ENCODE results near the gene EXOC4.

Gene EXOC4

DNA sequence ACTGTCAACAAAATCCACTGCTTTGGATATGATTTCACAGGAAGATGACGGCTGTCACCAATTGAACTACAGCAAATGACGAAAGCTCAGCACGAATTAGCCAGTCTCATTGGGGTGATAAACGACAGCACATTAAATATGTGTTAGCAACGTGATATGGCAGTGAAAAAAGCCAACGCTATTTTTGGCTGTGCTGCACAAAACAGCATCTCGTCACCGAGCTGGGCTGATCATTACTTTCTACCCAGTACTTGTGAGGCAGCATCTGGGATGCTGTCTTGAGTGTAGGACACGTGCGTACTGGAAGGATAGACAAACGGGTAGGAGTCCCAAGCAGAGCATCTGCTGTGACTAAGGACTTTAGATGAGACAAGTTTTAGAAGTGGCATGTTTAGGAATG lies 138.3 kb downstream of the EXOC4 start:
- Histone ChIP-seq H3K27ac (ENCODE audit: low read depth, low read length, poor library complexity, severe bottlenecking) (no peak overlapping the region), H3K4me2 (ENCODE audit: low read length) (no peak overlapping the region), H3K9me2 (ENCODE audit: low read depth, low read length) (no peaks in the 10 kb centered on the region), H3K4me1 (ENCODE audit: insufficient read depth, low read length, severe bottlenecking) (peaks cover 16% of the 10 kb centered on the region), H3K9me3 (ENCODE audit: low read length) (no peaks in the 10 kb centered on the region), H3K9ac (ENCODE audit: low read length) (no peak overlapping the region), H3K79me2 (ENCODE audit: insufficient read depth, low read length) (no peaks in the 10 kb centered on the region), H3K4me3 (ENCODE audit: low read depth, low read length, poor library complexity, severe bottlenecking) (no peak overlapping the region), H3F3A (ENCODE audit: insufficient read depth, low read length) (no peaks in the 10 kb centered on the region; the same call in 1 of the 2 replicates), H4K20me1 (ENCODE audit: insufficient read depth, low read length) (no peaks in the 10 kb centered on the region), H3K36me3 (ENCODE audit: insufficient read depth, low read length) (no peaks in the 10 kb centered on the region), H2AFZ (ENCODE audit: low read length) (no peak overlapping the region), H3K27me3 (ENCODE audit: insufficient read depth, low read length) (no peaks in the 10 kb centered on the region)
- TF ChIP-seq EZH2 (IDR thresholded peaks at IDR 0.05; ENCODE audit: borderline replicate concordance, low read length), result no peak
- TF ChIP-seq, protein P1, sequence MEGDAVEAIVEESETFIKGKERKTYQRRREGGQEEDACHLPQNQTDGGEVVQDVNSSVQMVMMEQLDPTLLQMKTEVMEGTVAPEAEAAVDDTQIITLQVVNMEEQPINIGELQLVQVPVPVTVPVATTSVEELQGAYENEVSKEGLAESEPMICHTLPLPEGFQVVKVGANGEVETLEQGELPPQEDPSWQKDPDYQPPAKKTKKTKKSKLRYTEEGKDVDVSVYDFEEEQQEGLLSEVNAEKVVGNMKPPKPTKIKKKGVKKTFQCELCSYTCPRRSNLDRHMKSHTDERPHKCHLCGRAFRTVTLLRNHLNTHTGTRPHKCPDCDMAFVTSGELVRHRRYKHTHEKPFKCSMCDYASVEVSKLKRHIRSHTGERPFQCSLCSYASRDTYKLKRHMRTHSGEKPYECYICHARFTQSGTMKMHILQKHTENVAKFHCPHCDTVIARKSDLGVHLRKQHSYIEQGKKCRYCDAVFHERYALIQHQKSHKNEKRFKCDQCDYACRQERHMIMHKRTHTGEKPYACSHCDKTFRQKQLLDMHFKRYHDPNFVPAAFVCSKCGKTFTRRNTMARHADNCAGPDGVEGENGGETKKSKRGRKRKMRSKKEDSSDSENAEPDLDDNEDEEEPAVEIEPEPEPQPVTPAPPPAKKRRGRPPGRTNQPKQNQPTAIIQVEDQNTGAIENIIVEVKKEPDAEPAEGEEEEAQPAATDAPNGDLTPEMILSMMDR (IDR thresholded peaks at IDR 0.05; ENCODE audit: low read length), result no peak

DNA sequence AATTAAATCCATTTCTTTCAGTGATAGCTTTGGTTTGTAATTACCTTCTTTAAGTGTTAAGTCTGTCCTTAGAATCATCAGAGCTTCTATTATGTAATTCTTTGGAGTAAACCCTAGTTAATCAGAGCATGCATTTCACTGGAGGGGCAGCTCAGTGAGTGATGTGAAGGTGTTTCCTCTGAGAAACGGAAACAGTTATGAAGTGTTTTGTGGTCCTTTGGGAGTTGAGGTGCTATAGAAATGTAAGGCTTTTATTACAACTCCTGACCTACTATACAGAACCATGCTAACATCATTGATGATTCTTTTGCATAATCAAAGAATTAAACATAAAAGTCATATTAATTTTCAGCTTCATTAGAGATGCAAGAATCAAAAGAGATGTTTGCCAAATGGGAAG lies 141.5 kb downstream of the EXOC4 start:
- H3K9me2 ChIP-seq (ENCODE audit: low read depth, low read length), result no peaks in the 10 kb centered on the region
- TF ChIP-seq EZH2 (IDR thresholded peaks at IDR 0.05; ENCODE audit: borderline replicate concordance, low read length), result no peak
- TF ChIP-seq, protein P1 (IDR thresholded peaks at IDR 0.05; ENCODE audit: low read length), result no peak
- H3K27me3 ChIP-seq (ENCODE audit: insufficient read depth, low read length), result no peaks in the 10 kb centered on the region
- no peaks in the 10 kb centered on the region for H3K79me2 ChIP-seq (ENCODE audit: insufficient read depth, low read length)
- H3K9ac ChIP-seq (ENCODE audit: low read length), result no peak overlapping the region
- H2AFZ ChIP-seq (ENCODE audit: low read length), result no peak overlapping the region
- H3K4me1 ChIP-seq (ENCODE audit: insufficient read depth, low read length, severe bottlenecking), result peaks cover 16% of the 10 kb centered on the region
- no peaks in the 10 kb centered on the region for H3K36me3 ChIP-seq (ENCODE audit: insufficient read depth, low read length)
- H3K4me2 ChIP-seq (ENCODE audit: low read length), result no peak overlapping the region
- no peaks in the 10 kb centered on the region for H3K9me3 ChIP-seq (ENCODE audit: low read length)
- no peak overlapping the region for H3K27ac ChIP-seq (ENCODE audit: low read depth, low read length, poor library complexity, severe bottlenecking)
- H4K20me1 ChIP-seq (ENCODE audit: insufficient read depth, low read length), result no peaks in the 10 kb centered on the region
- no peak overlapping the region for H3K4me3 ChIP-seq (ENCODE audit: low read depth, low read length, poor library complexity, severe bottlenecking)
- no peaks in the 10 kb centered on the region; the same call in 1 of the 2 replicates for H3F3A ChIP-seq (ENCODE audit: insufficient read depth, low read length)

DNA sequence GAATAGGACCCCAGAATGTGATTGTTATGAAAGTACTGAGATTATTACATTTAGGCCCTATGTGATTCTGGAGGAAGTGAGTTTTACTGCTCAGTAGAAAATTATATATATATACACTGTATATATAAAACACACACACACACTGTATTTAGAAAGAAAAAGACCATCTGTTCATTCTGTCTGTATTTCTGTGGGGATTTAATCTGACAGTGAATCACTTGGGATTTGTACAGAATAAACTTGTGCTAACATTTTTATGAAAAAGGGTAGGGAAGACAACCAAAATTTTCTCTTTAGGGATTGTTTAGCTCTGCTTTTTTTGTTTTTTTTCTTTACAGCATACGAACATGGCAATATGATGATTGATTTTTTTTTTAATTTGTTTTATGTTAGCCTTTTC lies 142.7 kb downstream of the EXOC4 start:
- H3F3A ChIP-seq (ENCODE audit: insufficient read depth, low read length), result no peaks in the 10 kb centered on the region; the same call in 1 of the 2 replicates
- H3K4me1 ChIP-seq (ENCODE audit: insufficient read depth, low read length, severe bottlenecking), result peaks cover 16% of the 10 kb centered on the region
- H4K20me1 ChIP-seq (ENCODE audit: insufficient read depth, low read length), result no peaks in the 10 kb centered on the region
- H3K79me2 ChIP-seq (ENCODE audit: insufficient read depth, low read length), result no peaks in the 10 kb centered on the region
- H3K36me3 ChIP-seq (ENCODE audit: insufficient read depth, low read length), result no peaks in the 10 kb centered on the region
- H3K27me3 ChIP-seq (ENCODE audit: insufficient read depth, low read length), result no peaks in the 10 kb centered on the region
- H2AFZ ChIP-seq (ENCODE audit: low read length), result no peak overlapping the region
- TF ChIP-seq, protein P1 (IDR thresholded peaks at IDR 0.05; ENCODE audit: low read length), result no peak
- TF ChIP-seq EZH2 (IDR thresholded peaks at IDR 0.05; ENCODE audit: borderline replicate concordance, low read length), result no peak
- no peaks in the 10 kb centered on the region for H3K9me2 ChIP-seq (ENCODE audit: low read depth, low read length)
- no peak overlapping the region for H3K27ac ChIP-seq (ENCODE audit: low read depth, low read length, poor library complexity, severe bottlenecking)
- no peak overlapping the region for H3K9ac ChIP-seq (ENCODE audit: low read length)
- no peak overlapping the region for H3K4me3 ChIP-seq (ENCODE audit: low read depth, low read length, poor library complexity, severe bottlenecking)
- no peaks in the 10 kb centered on the region for H3K9me3 ChIP-seq (ENCODE audit: low read length)
- H3K4me2 ChIP-seq (ENCODE audit: low read length), result no peak overlapping the region

Data from OCI-LY1 (cell line).